GM19468 (cell line): ENCODE measurements around the gene PRICKLE1.

Experiments used
- ATAC-seq: cut with Tn5 transposase; IDR thresholded peaks from one replicate; pipeline ENCODE4 v1.9.1; 2021; ENCODE audit warnings: mild to moderate bottlenecking, moderate library complexity, moderate number of reproducible peaks; ENCODE audit not compliant: unreplicated experiment; ENCODE audit errors: extremely low read depth

Gene PRICKLE1

DNA sequence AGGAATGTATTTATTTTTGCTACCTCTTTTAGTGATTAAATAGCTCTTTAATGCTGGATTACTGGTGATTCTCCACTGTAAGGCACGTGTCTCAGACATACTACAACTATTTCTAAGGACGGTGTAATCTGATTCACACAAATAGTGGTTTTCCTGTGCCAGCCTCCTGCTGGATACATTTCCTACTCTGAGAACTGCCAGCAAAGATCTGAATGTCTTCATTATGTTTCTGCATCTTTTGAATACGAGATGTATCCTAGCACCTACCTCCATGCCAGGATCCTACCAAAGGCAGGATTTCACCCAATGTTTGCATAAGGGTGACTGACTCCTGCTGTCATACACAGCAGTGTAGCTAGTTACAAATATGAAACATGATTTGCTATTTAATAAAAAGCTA, 120.6 kb downstream of the PRICKLE1 start:
- no peak for ATAC-seq

DNA sequence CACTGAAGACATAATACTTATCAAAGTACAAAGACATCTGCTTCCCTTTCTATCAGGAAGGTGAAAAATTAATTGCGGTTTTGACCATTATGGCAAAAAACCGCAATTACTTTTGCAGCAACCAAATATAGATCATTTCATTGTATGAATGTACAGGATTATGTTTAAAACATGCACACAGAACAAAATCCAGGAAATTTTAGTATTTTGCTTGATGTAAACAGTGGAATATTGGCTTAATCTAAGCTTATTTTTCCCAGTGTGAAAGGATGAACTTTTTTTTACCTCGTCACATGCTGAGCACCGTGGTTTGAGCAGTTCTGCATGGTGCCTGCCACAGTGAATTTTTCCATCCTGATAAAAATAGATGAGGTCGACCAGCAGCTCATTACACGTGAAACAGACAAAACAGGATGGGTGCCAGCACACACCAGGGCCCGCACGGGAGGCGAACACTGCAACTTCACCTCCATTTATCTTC, 121.2 kb downstream of the PRICKLE1 start:
- no peak for ATAC-seq

DNA sequence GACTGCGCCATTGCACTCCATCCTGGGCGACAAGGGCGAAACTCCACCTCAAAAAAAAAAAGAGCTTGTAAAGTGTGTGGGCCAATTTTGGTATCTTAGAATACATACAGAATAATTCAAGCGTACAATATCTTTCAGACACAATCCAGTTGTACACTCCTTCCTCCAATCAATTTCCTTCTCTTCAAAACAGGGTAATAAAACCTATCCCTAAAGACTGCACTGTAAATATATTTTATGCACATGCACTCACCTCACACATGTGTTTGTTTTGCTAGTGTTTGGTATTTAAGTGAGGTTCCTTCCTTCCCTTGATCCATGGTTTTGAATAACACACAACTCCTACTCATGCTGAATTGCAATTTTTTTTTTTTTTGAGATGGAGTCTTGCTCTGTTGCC, 125.9 kb downstream of the PRICKLE1 start:
- ATAC-seq, result no peak

DNA sequence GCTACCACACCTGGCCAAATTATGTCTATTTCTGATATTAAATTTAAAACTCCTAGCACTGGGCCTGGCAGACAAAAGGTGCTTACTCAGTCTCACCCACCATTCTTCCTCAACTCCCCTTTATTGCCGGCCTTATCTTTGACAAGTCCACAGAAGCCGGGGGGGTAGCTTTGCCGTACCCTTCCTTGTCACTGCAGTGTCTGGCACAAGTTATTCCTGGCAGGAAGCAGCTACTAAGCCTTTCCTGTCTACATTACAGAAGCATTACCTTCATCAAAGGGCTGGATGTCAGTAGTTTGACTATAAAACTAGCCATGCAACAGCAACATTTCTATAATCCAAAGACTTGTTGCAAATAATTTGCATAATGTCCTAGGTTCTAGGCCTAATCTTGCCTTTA, 127.1 kb downstream of the PRICKLE1 start:
- ATAC-seq, result no peak

DNA sequence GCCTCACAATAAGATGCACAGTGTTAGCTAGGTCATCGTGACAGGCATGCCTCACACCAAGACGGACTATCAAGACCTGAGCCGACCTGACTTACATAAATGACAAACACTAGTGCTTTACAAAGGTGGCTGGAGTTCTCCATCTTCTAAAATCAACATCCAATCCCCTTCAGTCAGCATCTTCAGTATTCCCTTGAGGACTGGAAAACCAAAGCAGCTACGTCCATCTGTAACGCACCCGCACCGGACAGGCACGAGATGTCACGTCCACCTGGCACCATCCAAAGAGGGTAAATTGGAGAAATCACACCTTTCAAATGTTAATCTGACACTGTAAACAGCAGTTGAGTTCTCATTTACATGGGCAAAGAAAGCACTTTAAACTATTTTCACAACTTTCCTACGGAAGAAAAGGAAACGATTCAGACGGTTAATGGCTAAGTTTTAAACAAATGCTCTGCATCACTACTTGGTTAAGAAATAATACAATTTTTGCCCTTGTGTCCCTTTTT, 130.2 kb downstream of the PRICKLE1 start:
- ATAC-seq, result no peak

DNA sequence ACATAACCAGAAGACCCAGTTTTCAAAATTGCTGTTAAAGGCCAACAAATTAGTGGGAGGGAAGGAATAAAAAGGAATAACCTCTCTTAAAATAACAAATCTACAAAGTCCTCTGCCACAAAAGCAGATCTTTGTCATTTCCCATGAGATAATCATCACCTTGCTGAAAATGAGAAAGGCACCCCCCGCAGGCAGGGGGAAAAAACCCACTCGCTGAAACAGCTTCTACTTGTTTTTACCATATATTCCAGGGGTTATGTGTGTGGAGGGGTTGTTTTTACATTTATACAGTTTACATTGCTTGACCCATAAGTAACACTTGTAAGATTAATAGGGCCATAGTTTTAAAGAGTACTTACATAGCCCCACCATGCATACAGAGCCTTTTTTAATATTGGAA, 131.0 kb downstream of the PRICKLE1 start:
- no peak for ATAC-seq

- no peak for ATAC-seq
These were observed 139.3 kb downstream of the PRICKLE1 start for GRCh38 chr12:42450248-42450647.

DNA sequence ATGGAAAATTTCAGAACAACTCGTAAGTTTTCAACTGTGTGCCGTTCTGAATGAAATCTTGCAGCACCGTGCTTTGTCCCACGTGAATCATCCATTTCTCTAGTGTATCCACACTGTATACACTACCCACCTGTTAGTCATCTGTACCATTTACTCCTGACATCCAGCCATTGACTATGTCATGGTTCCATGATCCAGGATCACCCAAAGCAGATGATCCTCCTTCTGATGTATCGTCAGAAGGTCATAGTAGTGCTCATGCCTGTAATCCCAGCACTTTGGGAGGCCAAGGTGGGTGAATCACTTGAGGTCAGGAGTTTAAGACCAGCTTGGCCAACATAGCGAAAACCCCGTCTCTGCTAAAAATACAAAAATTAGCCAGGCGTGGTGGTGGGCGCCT, 140.7 kb downstream of the PRICKLE1 start:
- ATAC-seq, result no peak

GRCh38 chr12:42447371-42447786, 142.2 kb downstream of the PRICKLE1 start:
- ATAC-seq, result no peak

DNA sequence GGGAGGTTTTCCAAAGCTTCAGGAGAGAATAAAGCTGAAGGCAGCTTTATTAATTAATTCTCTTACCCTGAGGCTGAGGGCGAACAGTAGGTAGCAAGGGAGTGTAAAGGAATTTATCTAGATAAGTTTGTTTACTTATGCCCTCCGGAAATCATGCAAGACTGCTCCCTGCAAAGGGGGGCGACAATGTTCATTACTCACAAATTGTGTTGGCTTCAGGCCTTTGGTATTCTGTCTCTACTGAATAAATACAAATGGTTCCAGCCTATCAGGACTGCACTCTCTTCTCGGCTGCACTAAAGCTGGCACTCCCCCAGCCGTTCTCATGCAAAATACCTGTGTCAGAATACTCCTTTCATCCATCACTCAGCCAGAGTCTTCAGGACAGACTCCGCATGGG, 142.8 kb downstream of the PRICKLE1 start:
- ATAC-seq, result no peak

DNA sequence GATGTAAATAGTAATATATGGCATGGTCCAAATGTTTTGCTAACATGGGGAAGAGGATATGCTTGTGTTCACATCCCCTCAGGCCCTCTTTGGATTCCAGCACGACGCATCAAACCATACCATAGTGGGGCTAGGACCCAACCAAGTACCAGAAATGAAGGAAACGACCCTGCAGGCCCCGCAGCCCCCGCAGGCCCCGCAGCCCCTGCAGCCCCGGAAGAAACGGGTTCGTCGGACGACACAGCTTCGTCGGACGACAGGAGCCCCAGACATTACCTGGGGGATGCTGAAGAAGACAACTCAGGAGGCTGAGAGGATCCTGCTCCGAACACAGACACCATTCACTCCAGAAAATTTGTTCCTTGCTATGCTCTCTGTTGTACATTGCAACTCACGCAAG, 143.7 kb downstream of the PRICKLE1 start:
- ATAC-seq, result no peak

- ATAC-seq, result no peak
These were observed 145.2 kb downstream of the PRICKLE1 start for GRCh38 chr12:42444192-42444943.

DNA sequence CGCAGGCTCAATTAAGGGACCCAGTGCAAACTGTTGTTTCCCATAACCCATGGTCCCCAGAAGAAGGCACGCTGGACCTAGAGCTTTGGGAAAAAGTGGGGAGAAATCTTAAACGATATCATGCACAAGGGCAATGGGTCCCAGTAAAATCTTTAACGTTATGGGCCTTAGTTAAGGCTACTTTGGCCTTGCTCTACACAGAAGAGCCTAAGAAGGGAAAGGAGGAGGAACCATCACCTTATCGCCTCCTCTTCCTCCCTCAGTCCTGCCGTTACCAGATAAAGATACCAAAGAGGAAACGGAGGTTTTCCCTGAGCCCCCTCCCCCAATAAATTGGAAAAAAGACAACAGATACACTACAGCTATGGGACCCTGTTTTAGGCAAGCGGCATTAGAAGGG, 146.7 kb downstream of the PRICKLE1 start:
- ATAC-seq, result no peak

DNA sequence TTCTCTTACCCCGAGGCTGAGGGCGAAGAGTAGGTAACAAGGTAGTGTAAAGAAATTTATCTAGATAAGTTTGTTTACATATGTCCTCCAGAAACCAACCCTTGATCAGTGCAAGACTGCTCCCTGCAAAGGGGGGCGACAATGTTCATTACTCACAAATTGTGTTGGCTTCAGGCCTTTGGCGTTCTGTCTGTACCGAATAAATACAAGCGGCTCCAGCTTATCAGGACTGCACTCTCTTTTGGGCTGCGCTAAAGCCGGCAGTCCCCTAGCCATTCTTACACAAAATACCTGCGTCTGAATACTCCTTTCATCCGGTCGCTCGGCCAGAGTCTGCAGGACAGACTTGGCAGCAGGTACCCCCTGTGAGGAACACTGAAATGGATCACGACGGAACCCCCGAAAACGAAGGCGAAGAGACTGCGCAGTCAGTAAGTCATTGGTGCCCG, 147.2 kb downstream of the PRICKLE1 start:
- ATAC-seq, result no peak

GRCh38 chr12:42440608-42441007, 148.9 kb downstream of the PRICKLE1 start:
- ATAC-seq, result no peak

DNA sequence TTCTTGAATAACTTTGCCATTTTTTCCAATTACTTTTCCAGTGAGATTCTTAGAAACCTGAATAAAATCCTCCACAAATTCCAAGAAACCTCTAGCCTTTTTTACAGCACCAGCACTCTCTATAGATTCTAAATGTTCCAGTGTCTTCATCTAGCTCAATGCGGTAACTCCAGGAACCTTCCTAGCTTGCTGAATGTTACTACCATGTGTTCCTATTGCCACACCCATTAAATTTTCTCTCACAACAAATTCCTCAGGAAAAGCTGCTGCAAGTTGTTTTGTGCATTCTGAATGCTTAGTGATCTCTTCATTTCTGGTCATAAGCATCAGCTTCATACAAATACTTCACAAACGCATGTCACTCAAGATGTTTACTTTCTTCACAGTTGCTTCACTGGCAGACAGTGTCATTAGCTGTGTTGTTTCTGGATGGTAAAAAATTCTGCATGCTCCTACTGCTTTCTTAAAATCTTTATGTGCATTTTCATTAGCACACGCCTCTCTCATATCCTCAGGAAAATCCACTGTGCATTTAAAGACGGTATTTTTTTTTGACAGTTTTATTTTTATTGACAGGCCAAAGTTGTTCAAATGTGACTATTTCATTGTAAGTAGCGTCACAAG, 156.9 kb downstream of the PRICKLE1 start:
- no peak for ATAC-seq

DNA sequence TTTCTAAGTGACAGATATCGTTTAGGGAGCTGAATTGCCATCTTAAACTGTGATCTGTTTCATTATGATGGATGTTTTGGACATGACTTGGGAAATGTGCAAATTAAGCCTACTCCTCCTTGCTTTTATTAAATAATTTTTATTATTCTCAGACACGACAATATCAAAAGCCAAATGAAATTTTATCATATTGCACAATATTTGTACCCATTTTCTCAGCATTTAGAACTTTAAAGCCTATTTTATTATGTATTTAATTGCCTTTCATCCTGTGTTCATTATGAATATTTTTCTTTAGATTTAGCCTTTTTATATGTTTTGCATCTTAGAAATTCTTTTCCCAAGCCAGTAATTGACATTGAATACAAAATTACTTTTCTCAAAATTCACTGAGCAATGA, 160.7 kb downstream of the PRICKLE1 start:
- no peak for ATAC-seq

DNA sequence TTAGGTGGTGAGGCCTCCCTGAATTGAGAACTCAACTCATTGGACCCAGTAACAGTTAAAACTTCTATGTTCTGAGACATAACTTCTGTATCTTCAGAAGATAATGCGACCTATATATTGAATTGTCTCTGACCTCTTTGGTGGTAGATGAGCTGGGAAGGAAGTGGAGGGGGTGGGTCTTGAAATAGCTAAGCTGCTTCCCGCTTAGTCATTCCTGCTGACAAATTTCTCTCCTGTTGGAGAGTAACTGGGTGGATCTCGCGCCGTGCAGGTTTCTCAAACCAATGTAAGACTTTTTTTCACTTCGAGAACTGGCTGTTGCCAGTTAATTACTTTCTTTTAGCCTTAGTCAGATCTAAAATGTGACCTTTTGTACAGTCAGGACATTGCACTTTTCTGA, 162.8 kb downstream of the PRICKLE1 start:
- no peak for ATAC-seq

DNA sequence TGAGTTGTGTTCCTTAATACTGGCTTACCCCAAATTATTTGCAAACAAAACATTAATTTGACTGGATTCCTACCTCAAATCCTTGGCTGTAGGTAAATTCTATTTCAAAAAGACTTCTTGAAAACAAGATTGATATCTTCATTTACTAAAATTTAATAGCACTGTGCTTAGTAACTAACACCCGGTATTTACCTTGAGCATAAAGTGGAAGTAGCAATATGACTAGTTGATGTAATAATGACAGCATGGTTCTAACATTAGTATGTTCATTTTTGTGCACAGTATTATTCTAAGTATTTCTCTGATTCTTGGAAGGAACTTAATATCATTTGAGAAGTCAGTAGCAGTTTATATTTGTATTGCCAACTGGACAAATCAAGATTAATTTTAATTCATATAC, 166.8 kb downstream of the PRICKLE1 start:
- no peak for ATAC-seq

- ATAC-seq, result peak; percentile 74
These were observed 167.4 kb downstream of the PRICKLE1 start for GRCh38 chr12:42421844-42422779.
